ENCODE measurements around the gene SEPTIN1. TPM values are rescaled to one million over a fixed set of nuclear protein-coding genes. Genes with fewer than 3 reads are reported as not detected.
A peak's percentile ranks its signal among the peaks of the same experiment; 100 is the strongest.

SEPTIN1 gene
- total RNA-seq, 1 donor from 2014 or later, result 0.85 TPM

- Mint-ChIP-seq H3K4me1 (ENCODE audit: low read depth) (peaks cover 23% of the 10 kb centered on the region), H3K27me3 (ENCODE audit: low read depth) (no peaks in the 10 kb centered on the region), H3K4me3 (ENCODE audit: unreplicated experiment) (peak overlapping the region; percentile 98), H3K36me3 (ENCODE audit: low read depth) (no peaks in the 10 kb centered on the region), H3K9me3 (ENCODE audit: low read depth) (no peaks in the 10 kb centered on the region), H3K27ac (ENCODE audit: unreplicated experiment) (peak overlapping the region; percentile 100)
- DNase-seq (ENCODE audit: low spot score), result no peak
- TF ChIP-seq, protein P1, sequence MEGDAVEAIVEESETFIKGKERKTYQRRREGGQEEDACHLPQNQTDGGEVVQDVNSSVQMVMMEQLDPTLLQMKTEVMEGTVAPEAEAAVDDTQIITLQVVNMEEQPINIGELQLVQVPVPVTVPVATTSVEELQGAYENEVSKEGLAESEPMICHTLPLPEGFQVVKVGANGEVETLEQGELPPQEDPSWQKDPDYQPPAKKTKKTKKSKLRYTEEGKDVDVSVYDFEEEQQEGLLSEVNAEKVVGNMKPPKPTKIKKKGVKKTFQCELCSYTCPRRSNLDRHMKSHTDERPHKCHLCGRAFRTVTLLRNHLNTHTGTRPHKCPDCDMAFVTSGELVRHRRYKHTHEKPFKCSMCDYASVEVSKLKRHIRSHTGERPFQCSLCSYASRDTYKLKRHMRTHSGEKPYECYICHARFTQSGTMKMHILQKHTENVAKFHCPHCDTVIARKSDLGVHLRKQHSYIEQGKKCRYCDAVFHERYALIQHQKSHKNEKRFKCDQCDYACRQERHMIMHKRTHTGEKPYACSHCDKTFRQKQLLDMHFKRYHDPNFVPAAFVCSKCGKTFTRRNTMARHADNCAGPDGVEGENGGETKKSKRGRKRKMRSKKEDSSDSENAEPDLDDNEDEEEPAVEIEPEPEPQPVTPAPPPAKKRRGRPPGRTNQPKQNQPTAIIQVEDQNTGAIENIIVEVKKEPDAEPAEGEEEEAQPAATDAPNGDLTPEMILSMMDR (IDR thresholded peaks at IDR 0.05), result no peak
Measured at GRCh38 chr16:30377812-30378235, 4.5 kb downstream of the SEPTIN1 start.

DNA sequence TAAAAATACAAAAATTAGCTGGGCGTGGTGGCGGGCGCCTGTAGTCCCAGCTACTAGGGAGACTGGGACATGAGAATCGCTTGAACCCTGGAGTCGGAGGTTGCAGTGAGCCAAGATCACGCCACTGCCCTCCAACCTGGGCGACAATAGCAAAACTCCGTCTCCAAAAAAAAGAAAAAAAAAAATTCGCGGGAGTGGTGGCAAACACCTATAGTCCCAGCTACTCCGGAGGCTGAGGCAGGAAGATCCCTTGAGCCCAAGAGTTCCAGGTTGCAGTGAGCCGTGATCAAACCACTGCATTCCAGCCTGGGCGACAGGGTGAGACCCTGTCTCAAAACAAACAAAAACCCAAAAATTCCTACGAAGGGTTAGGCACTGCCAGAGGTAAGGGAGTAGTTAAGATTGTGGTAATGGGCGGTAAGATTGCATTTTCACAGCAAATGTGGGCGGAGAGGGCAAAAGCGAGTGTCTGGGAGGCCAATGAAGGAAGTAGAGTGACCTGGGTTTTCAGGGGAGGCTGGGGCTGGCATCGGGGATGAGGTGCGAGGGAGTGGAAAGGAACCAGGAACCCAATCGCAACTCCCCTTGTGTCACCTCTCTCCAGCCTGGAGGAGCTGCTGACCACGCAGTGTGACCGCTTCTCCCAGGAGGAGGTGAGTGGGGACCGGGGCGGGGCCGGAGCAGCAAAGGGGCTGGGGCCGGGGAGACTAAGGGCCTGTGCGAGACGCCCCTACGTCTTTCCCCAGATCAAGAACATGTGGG, 5.1 kb downstream of the SEPTIN1 start:
- Mint-ChIP-seq H3K4me3 (ENCODE audit: unreplicated experiment) (peak overlapping the region; percentile 98), H3K27ac (ENCODE audit: unreplicated experiment) (peak overlapping the region; percentile 100), H3K36me3 (ENCODE audit: low read depth) (no peaks in the 10 kb centered on the region), H3K9me3 (ENCODE audit: low read depth) (no peaks in the 10 kb centered on the region), H3K27me3 (ENCODE audit: low read depth) (no peaks in the 10 kb centered on the region), H3K4me1 (ENCODE audit: low read depth) (peaks cover 23% of the 10 kb centered on the region)
- TF ChIP-seq, protein P1 (IDR thresholded peaks at IDR 0.05), result no peak
- no peak for DNase-seq (ENCODE audit: low spot score)

DNA sequence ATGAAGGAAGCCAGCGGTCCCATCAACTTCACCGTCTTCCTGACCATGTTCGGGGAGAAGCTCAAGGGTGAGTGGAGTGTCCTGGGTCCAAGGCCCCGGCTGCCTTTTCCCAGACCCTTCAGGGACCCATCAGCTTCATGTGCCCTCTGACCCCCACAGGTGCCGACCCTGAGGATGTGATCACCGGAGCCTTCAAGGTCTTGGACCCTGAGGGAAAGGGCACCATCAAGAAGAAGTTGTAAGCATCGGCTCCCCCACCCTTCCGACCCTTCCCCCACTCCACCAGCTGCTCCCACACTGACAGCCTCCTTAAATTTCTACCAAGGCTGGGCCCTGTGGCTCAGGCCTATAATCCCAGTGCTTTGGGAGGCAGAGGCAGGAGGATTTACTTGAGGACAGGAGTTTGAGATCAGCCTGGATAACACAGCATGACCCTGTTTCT, 5.9 kb downstream of the SEPTIN1 start:
- Mint-ChIP-seq H3K9me3 (ENCODE audit: low read depth) (no peaks in the 10 kb centered on the region), H3K36me3 (ENCODE audit: low read depth) (no peaks in the 10 kb centered on the region), H3K27me3 (ENCODE audit: low read depth) (no peaks in the 10 kb centered on the region), H3K27ac (ENCODE audit: unreplicated experiment) (no peak overlapping the region), H3K4me3 (ENCODE audit: unreplicated experiment) (no peak overlapping the region), H3K4me1 (ENCODE audit: low read depth) (peaks cover 25% of the 10 kb centered on the region)
- no peak for DNase-seq (ENCODE audit: low spot score)
- TF ChIP-seq, protein P1 (IDR thresholded peaks at IDR 0.05), result no peak

DNA sequence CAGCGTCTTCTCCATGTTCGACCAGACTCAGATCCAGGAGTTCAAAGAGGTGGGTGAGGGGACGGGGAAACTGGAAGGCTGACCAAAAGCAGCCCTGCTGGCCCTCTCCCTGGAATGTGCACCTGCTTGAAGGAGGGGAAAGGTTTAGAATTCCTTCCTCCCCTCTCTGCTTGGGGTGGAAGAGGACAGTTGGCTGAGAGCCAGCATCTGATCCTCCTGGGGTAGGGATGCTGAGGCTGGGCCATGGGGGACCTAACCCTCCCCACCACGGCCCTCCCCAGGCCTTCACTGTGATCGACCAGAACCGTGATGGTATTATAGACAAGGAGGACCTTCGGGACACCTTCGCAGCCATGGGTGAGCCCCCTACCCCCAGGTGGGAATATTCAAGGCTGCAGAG, 6.5 kb downstream of the SEPTIN1 start:
- Mint-ChIP-seq H3K4me1 (ENCODE audit: low read depth) (peaks cover 31% of the 10 kb centered on the region), H3K27ac (ENCODE audit: unreplicated experiment) (no peak overlapping the region), H3K27me3 (ENCODE audit: low read depth) (no peaks in the 10 kb centered on the region), H3K36me3 (ENCODE audit: low read depth) (no peaks in the 10 kb centered on the region), H3K4me3 (ENCODE audit: unreplicated experiment) (no peak overlapping the region), H3K9me3 (ENCODE audit: low read depth) (no peaks in the 10 kb centered on the region)
- TF ChIP-seq, protein P1 (IDR thresholded peaks at IDR 0.05), result no peak
- no peak for DNase-seq (ENCODE audit: low spot score)

DNA sequence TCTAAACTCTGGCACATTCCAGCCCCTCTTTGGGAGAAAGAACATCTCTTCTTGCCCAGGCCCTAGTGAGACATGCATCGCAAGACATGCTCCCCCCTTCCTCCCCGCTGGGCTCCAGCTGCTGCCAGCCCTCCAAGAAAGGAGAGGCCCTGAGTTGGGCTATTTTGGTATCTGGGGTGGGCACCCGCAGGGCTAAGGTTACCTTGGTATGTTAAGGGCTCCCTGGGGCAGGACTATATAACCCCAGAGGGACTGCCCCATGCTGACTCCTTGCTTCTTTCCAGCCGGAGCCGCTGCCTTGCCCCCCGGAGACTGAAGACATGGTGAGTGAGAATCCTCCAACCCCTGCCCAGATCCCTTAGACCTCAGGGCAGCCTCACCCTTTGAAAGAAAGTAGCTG, 7.8 kb downstream of the SEPTIN1 start, which contains the start of gene MYL11:
Gene MYL11, plus strand, starts transcription at position 265 of the 400 bp plus-strand sequence. Its CDS starts 56 bp downstream, at position 321.
- H3K27ac Mint-ChIP-seq (ENCODE audit: unreplicated experiment), result no peak within 1 kb of the TSS
- TF ChIP-seq, protein P1 (IDR thresholded peaks at IDR 0.05), result no peak
- H3K9me3 Mint-ChIP-seq (ENCODE audit: low read depth), result no peaks in the 10 kb centered on the region
- peaks cover 26% of the 10 kb centered on the region for H3K4me1 Mint-ChIP-seq (ENCODE audit: low read depth)
- H3K36me3 Mint-ChIP-seq (ENCODE audit: low read depth), result no peaks in the 10 kb centered on the region
- no peak within 1 kb of the TSS for H3K4me3 Mint-ChIP-seq (ENCODE audit: unreplicated experiment)
- no peaks in the 10 kb centered on the region for H3K27me3 Mint-ChIP-seq (ENCODE audit: low read depth)
- DNase-seq (ENCODE audit: low spot score), result no peak

Measured in chondrocyte (in vitro differentiated cells).